ENCODE measurements around the gene WASHC1.
A peak's percentile ranks its signal among the peaks of the same experiment; 100 is the strongest.
"Not testable (repeated sequence)": the region's sequence is repeated elsewhere in the genome, so short reads cannot be mapped to it uniquely, and the experiment has no call there.

The WASHC1 gene

GRCh38 chr9:29356-29755 is at the start of gene WASHC1:
TSS of gene WASHC1 (minus strand) at chr9:29456. CDS start at chr9:24999, 4,457 bp downstream.
- DNase-seq = not testable (repeated sequence)

- not testable (repeated sequence) for DNase-seq
Observed at GRCh38 chr9:78333-78732, 49.1 kb upstream of the WASHC1 start.

- not testable (repeated sequence) for DNase-seq
Observed at GRCh38 chr9:76389-76788, 47.1 kb upstream of the WASHC1 start.

GRCh38 chr9:73900-74525 is 44.8 kb upstream of the WASHC1 start:
- not testable (repeated sequence) for DNase-seq

- not testable (repeated sequence) for DNase-seq
Observed at GRCh38 chr9:73076-73899, 44.0 kb upstream of the WASHC1 start.

GRCh38 chr9:63031-63629 is 33.9 kb upstream of the WASHC1 start:
- not testable (repeated sequence) for DNase-seq

- peak; percentile 39 for DNase-seq
Observed at GRCh38 chr9:52678-53077, 23.4 kb upstream of the WASHC1 start.

GRCh38 chr9:48190-48842 is 19.1 kb upstream of the WASHC1 start:
- DNase-seq = not testable (repeated sequence)

GRCh38 chr9:46639-47271 is 17.5 kb upstream of the WASHC1 start:
- DNase-seq = not testable (repeated sequence)

GRCh38 chr9:46164-46563 is 16.9 kb upstream of the WASHC1 start:
- not testable (repeated sequence) for DNase-seq

- not testable (repeated sequence) for DNase-seq
Observed at GRCh38 chr9:45180-45878, 16.1 kb upstream of the WASHC1 start.

GRCh38 chr9:44416-44815 is 15.2 kb upstream of the WASHC1 start:
- not testable (repeated sequence) for DNase-seq

GRCh38 chr9:43636-44035 is 14.4 kb upstream of the WASHC1 start:
- not testable (repeated sequence) for DNase-seq

- not testable (repeated sequence) for DNase-seq
Observed at GRCh38 chr9:43116-43515, 13.9 kb upstream of the WASHC1 start.

GRCh38 chr9:41819-42218 is 12.6 kb upstream of the WASHC1 start:
- not testable (repeated sequence) for DNase-seq

GRCh38 chr9:41261-41676 is 12.0 kb upstream of the WASHC1 start:
- DNase-seq = not testable (repeated sequence)

- not testable (repeated sequence) for DNase-seq
Observed at GRCh38 chr9:32308-32707, 3.1 kb upstream of the WASHC1 start.

- not testable (repeated sequence) for DNase-seq
Observed at GRCh38 chr9:28775-29174, 481 bp downstream of the WASHC1 start.

GRCh38 chr9:21621-22020 is 7.6 kb downstream of the WASHC1 start:
- DNase-seq = not testable (repeated sequence)

GRCh38 chr9:16875-17274 is 12.4 kb downstream of the WASHC1 start:
- DNase-seq = not testable (repeated sequence)

GRCh38 chr9:14129-14809 is 15.0 kb downstream of the WASHC1 start:
- not testable (repeated sequence) for DNase-seq

Measured in NCI-H526 treated with DMSO at 0.1 percent for 48 hours (cell line).